ENCODE data around the gene TOP3A. TPM values are rescaled to one million over a fixed set of nuclear protein-coding genes. Genes with fewer than 3 reads are reported as not detected.

Gene TOP3A
- total RNA-seq, 4 donors from 2014 or later = 21.2 to 33.5 (median 21.8) TPM

GRCh38 chr17:18328643-18329204 lies 13.9 kb upstream of the TOP3A start:
- Histone ChIP-seq H3K27ac (replicated peaks in 1 of 4) (no peak overlapping the region), H3K4me3 (no peak overlapping the region), H3K4me1 (peaks cover 0 to 4% (median 2%) of the 10 kb centered on the region in 4 donors), H3K36me3 (peaks cover 51 to 100% (median 89%) of the 10 kb centered on the region in 4 donors), H3K9me3 (no peaks in the 10 kb centered on the region), H3K27me3 (no peaks in the 10 kb centered on the region)
- WGBS = 85% methylated on average over 9 of the region's 9 CpGs
- intact Hi-C loops (cut with DNase I) = no loop called here
- no peak for DNase-seq (ENCODE audit: extremely low spot score)
- TF ChIP-seq EP300 (IDR thresholded peaks at IDR 0.05) (no peak), CTCF (IDR thresholded peaks at IDR 0.05) (no peak), POLR2AphosphoS5 (IDR thresholded peaks at IDR 0.05) (no peak), POLR2A (IDR thresholded peaks at IDR 0.05; ENCODE audit: low read depth) (no peak)

- 90% methylated on average over 10 of the region's 10 CpGs for WGBS
- Histone ChIP-seq H3K4me3 (no peak overlapping the region), H3K27ac (replicated peaks in 1 of 4) (no peak overlapping the region), H3K4me1 (peaks cover 0 to 12% (median 2%) of the 10 kb centered on the region in 4 donors), H3K27me3 (no peaks in the 10 kb centered on the region), H3K9me3 (no peaks in the 10 kb centered on the region), H3K36me3 (peaks cover 60 to 100% (median 90%) of the 10 kb centered on the region in 4 donors)
- intact Hi-C loops (cut with DNase I) = no loop called here
- DNase-seq (ENCODE audit: extremely low spot score) = no peak
- TF ChIP-seq EP300 (IDR thresholded peaks at IDR 0.05) = no peak
- TF ChIP-seq POLR2AphosphoS5 (IDR thresholded peaks at IDR 0.05) = no peak
- no peak for TF ChIP-seq POLR2A (IDR thresholded peaks at IDR 0.05; ENCODE audit: low read depth)
- no peak for TF ChIP-seq CTCF (IDR thresholded peaks at IDR 0.05)
Measured at GRCh38 chr17:18327556-18327955, 12.8 kb upstream of the TOP3A start.

- Histone ChIP-seq H3K4me1 (peaks cover 0 to 12% (median 2%) of the 10 kb centered on the region in 4 donors), H3K36me3 (peaks cover 56 to 100% (median 90%) of the 10 kb centered on the region in 4 donors), H3K27ac (replicated peaks in 1 of 4) (no peak overlapping the region), H3K4me3 (no peak overlapping the region), H3K27me3 (no peaks in the 10 kb centered on the region), H3K9me3 (no peaks in the 10 kb centered on the region)
- no peak for DNase-seq (ENCODE audit: extremely low spot score)
- intact Hi-C loops (cut with DNase I) = no loop called here
- WGBS = 64% methylated on average over 2 of the region's 2 CpGs
- TF ChIP-seq POLR2A (IDR thresholded peaks at IDR 0.05; ENCODE audit: low read depth) (no peak), POLR2AphosphoS5 (IDR thresholded peaks at IDR 0.05) (no peak), EP300 (IDR thresholded peaks at IDR 0.05) (no peak), CTCF (IDR thresholded peaks at IDR 0.05) (no peak)
Measured at GRCh38 chr17:18327093-18327492, 12.3 kb upstream of the TOP3A start.

- H3K27me3 ChIP-seq = no peaks in the 10 kb centered on the region
- no peak for TF ChIP-seq EP300 (IDR thresholded peaks at IDR 0.05)
- no peak for TF ChIP-seq POLR2A (IDR thresholded peaks at IDR 0.05; ENCODE audit: low read depth)
- no peak for TF ChIP-seq CTCF (IDR thresholded peaks at IDR 0.05)
- TF ChIP-seq POLR2AphosphoS5 (IDR thresholded peaks at IDR 0.05) = no peak
- no peaks in the 10 kb centered on the region for H3K9me3 ChIP-seq
- H3K4me3 ChIP-seq = no peak overlapping the region
- intact Hi-C loops (cut with DNase I) = no loop called here
- no peak overlapping the region for H3K27ac ChIP-seq (replicated peaks in 1 of 4)
- 89% methylated on average over 4 of the region's 6 CpGs for WGBS
- no peak for DNase-seq (ENCODE audit: extremely low spot score)
- H3K4me1 ChIP-seq = peaks cover 0 to 17% (median 2%) of the 10 kb centered on the region in 4 donors
- H3K36me3 ChIP-seq = peaks cover 53 to 97% (median 88%) of the 10 kb centered on the region in 4 donors
Measured at GRCh38 chr17:18326572-18326971, 11.8 kb upstream of the TOP3A start.

- no peak for DNase-seq (ENCODE audit: extremely low spot score)
- Histone ChIP-seq H3K36me3 (peaks cover 48 to 94% (median 89%) of the 10 kb centered on the region in 4 donors), H3K27ac (replicated peaks in 1 of 4) (no peak overlapping the region), H3K4me3 (no peak overlapping the region), H3K4me1 (peaks cover 0 to 22% (median 4%) of the 10 kb centered on the region in 4 donors), H3K9me3 (no peaks in the 10 kb centered on the region), H3K27me3 (no peaks in the 10 kb centered on the region)
- intact Hi-C loops (cut with DNase I) = no loop called here
- TF ChIP-seq EP300 (IDR thresholded peaks at IDR 0.05) (no peak), CTCF (IDR thresholded peaks at IDR 0.05) (no peak), POLR2AphosphoS5 (IDR thresholded peaks at IDR 0.05) (no peak), POLR2A (IDR thresholded peaks at IDR 0.05; ENCODE audit: low read depth) (no peak)
- 96% methylated on average over 2 of the region's 2 CpGs for WGBS
Measured at GRCh38 chr17:18326039-18326438, 11.2 kb upstream of the TOP3A start.
